Endodermal cell (in vitro differentiated cells): ENCODE data around the gene SPATA2. TPM values are rescaled to one million over a fixed set of nuclear protein-coding genes. Genes with fewer than 3 reads are reported as not detected.
"Not testable (repeated sequence)": the region's sequence is repeated elsewhere in the genome, so short reads cannot be mapped to it uniquely, and the experiment has no call there.

Source experiments
- DNase-seq: peaks from one replicate; pipeline ENCODE4 v3.0.0-alpha.2; 2017
- H3K27ac ChIP-seq: 2 replicates; pipeline ENCODE4 v1.5.1; 2013; ENCODE audit warnings: mild to moderate bottlenecking, low read depth, low read length, moderate library complexity
- H3K27me3 ChIP-seq: 2 replicates; pipeline ENCODE4 v1.6.1; 2013; ENCODE audit warnings: mild to moderate bottlenecking, low read length, moderate library complexity; ENCODE audit not compliant: insufficient read depth, control insufficient read depth, poor library complexity, severe bottlenecking
- H3K36me3 ChIP-seq: 2 replicates; pipeline ENCODE4 v1.7.0; 2013; ENCODE audit warnings: mild to moderate bottlenecking, low read length, moderate library complexity; ENCODE audit not compliant: control insufficient read depth, insufficient read depth
- H3K4me1 ChIP-seq: one replicate; pipeline ENCODE4 v1.7.0; 2013; ENCODE audit warnings: low read length; ENCODE audit not compliant: control insufficient read depth, insufficient read depth
- H3K4me3 ChIP-seq: 2 replicates; pipeline ENCODE4 v1.5.1; 2013; ENCODE audit warnings: mild to moderate bottlenecking, low read length, moderate library complexity
- H3K9ac ChIP-seq: 2 replicates; pipeline ENCODE4 v1.6.1; 2013; ENCODE audit warnings: mild to moderate bottlenecking, low read length, moderate library complexity; ENCODE audit not compliant: poor library complexity, severe bottlenecking; ENCODE audit errors: extremely low read depth
- H3K9me3 ChIP-seq: 2 replicates; pipeline ENCODE4 v1.6.1; 2013; ENCODE audit warnings: mild to moderate bottlenecking, low read length, moderate library complexity; ENCODE audit not compliant: control insufficient read depth
- H3K27ac Mint-ChIP-seq: 2 replicates; pipeline ENCODE4 v1.8.0; 2020; ENCODE audit warnings: mixed read lengths
- H3K27me3 Mint-ChIP-seq: 2 replicates; pipeline ENCODE4 v1.8.0; 2021; ENCODE audit warnings: mild to moderate bottlenecking, mixed read lengths; ENCODE audit not compliant: insufficient read depth
- H3K36me3 Mint-ChIP-seq: 2 replicates; pipeline ENCODE4 v1.8.0; 2020; ENCODE audit warnings: low read depth, mixed read lengths
- H3K4me1 Mint-ChIP-seq: 2 replicates; pipeline ENCODE4 v1.8.0; 2020; ENCODE audit warnings: mixed read lengths
- H3K4me3 Mint-ChIP-seq: 2 replicates; pipeline ENCODE4 v1.8.0; 2020; ENCODE audit warnings: mild to moderate bottlenecking, moderate library complexity, mixed read lengths
- H3K9me3 Mint-ChIP-seq: 2 replicates; pipeline ENCODE4 v1.8.0; 2020; ENCODE audit warnings: mild to moderate bottlenecking, mixed read lengths
- CTCF ChIP-seq: fragments of 200-600 bp; sonication (generic); conservative IDR thresholded peaks from 2 replicates; pipeline ENCODE4 v1.5.0; 2021; ENCODE audit warnings: antibody characterized with exemption, mild to moderate bottlenecking
- WGBS, 2 experiments: methylation state at CpG; one replicate each; pipeline versions ENCODE4 v1.1.5 to v1.1.7; 2013; ENCODE audit warnings: missing lambda C conversion rate in 2 of 2, mixed read lengths in 1 of 2; ENCODE audit not compliant: insufficient coverage in 1 of 2, insufficient read length in 1 of 2; 5-methylcytosine and 5-hydroxymethylcytosine counted together
- total RNA-seq, 2 donors: library from RNA; stranded (reverse); fragmentation: NEBNext Ultra II Directional in 1 of 2; extraction: Animal tissue kit (Norgen Biotek cat#: 25700) in 1 of 2; gene quantifications; 2 replicates in 1 of 2; 3 replicates in 1 of 2; pipeline ENCODE4 v1.2.1, GENCODE V29; 2021

The SPATA2 gene
- total RNA-seq, 2 donors from 2014 or later = 8.6 to 10.4 TPM

GRCh38 chr20:49901588-49901987 lies 13.7 kb downstream of the SPATA2 start:
- no peak for TF ChIP-seq CTCF

GRCh38 chr20:49899541-49900383 lies 15.6 kb downstream of the SPATA2 start:
- Histone ChIP-seq H3K27ac (no peak overlapping the region), H3K9ac (no peak overlapping the region), H3K27me3 (no peaks in the 10 kb centered on the region), H3K4me3 (no peak overlapping the region), H3K9me3 (no peaks in the 10 kb centered on the region), H3K4me1 (no peaks in the 10 kb centered on the region), H3K36me3 (peaks cover 13% of the 10 kb centered on the region)
- Mint-ChIP-seq H3K9me3 (no peaks in the 10 kb centered on the region), H3K27me3 (no peaks in the 10 kb centered on the region), H3K27ac (peak overlapping the region; percentile 16), H3K4me1 (peaks cover 18% of the 10 kb centered on the region), H3K36me3 (peaks cover 11% of the 10 kb centered on the region), H3K4me3 (no peak overlapping the region)
- DNase-seq = no peak
- 85 to 92% methylated on average over 6 to 10 of the region's 10 CpGs for WGBS, 2 experiments
- no peak for TF ChIP-seq CTCF

More at GRCh38 chr20:49901588-49901987, 13.7 kb downstream of the SPATA2 start:
- Mint-ChIP-seq H3K27me3 (no peaks in the 10 kb centered on the region), H3K9me3 (no peaks in the 10 kb centered on the region), H3K27ac (no peak overlapping the region), H3K36me3 (peaks cover 25% of the 10 kb centered on the region), H3K4me1 (peaks cover 12% of the 10 kb centered on the region), H3K4me3 (no peak overlapping the region)
- Histone ChIP-seq H3K27me3 (no peaks in the 10 kb centered on the region), H3K9me3 (no peaks in the 10 kb centered on the region), H3K4me1 (no peaks in the 10 kb centered on the region), H3K4me3 (no peak overlapping the region), H3K9ac (no peak overlapping the region), H3K36me3 (peaks cover 30% of the 10 kb centered on the region), H3K27ac (no peak overlapping the region)
- WGBS, 2 experiments = 95 to 97% methylated on average over 5 of the region's 5 CpGs
- DNase-seq = no peak

DNA sequence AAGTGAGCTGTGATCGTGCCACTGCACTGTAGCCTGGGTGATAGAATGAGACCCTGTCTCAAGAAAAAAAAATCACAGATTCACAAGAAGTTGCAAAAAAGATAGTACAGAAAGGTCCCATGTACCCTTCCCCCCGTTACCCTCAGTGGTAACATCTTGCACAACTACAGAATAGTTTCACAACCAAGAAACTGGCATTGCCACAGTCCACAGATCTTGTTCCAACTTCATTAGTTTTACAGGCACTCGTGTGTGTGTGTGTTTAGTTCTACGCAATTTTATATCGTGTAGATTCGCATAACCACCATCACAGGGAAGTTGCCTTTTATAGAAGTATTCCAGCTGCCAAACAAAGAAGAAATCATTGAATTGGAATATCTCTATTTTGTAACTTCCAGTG lies 19.1 kb downstream of the SPATA2 start:
- WGBS, 2 experiments = 92 to 96% methylated on average over 3 to 6 of the region's 6 CpGs
- H3K9me3 ChIP-seq = no peaks in the 10 kb centered on the region
- no peak overlapping the region for H3K27ac ChIP-seq
- TF ChIP-seq CTCF = no peak
- H3K4me3 Mint-ChIP-seq = no peak overlapping the region
- H3K9me3 Mint-ChIP-seq = no peaks in the 10 kb centered on the region
- H3K27ac Mint-ChIP-seq = no peak overlapping the region
- H3K27me3 Mint-ChIP-seq = no peaks in the 10 kb centered on the region
- no peaks in the 10 kb centered on the region for H3K36me3 Mint-ChIP-seq
- no peak overlapping the region for H3K9ac ChIP-seq
- peaks cover 30% of the 10 kb centered on the region for H3K4me1 Mint-ChIP-seq
- no peaks in the 10 kb centered on the region for H3K36me3 ChIP-seq
- H3K4me1 ChIP-seq = peaks cover 16% of the 10 kb centered on the region
- no peak overlapping the region for H3K4me3 ChIP-seq
- DNase-seq = no peak
- H3K27me3 ChIP-seq = no peaks in the 10 kb centered on the region

DNA sequence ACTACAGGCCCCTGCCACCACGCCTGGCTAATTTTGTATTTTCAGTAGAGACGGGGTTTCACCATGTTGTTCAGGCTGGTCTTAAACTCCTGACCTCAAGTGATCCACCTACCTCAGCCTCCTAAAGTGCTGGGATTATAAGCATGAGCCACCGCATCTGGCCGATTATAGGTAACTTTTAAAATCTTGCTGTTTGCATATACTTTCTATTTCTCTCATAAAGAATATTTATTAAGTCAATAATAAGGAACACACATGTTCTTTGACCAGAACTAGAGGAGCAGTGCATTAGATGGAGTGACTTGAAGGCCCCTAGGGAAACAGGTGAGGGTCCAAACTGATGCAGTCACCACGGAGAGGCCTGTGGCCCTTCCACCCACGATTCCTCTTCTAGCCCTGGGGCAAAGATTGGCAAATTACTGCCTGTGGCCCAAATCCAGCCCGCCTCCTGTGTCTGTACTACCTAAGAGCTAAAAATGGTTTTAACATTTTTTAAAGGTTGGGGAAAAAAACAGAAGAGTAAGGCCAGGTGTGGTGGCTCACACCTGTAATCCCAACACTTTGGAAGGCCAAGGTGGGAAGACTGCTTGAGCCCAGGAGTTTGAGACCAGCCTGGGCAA lies 19.7 kb downstream of the SPATA2 start:
- not testable (repeated sequence) for H3K27ac Mint-ChIP-seq, H3K27me3 ChIP-seq, H3K27me3 Mint-ChIP-seq, H3K4me3 ChIP-seq, H3K9me3 Mint-ChIP-seq, H3K9ac ChIP-seq, H3K27ac ChIP-seq, H3K36me3 ChIP-seq, H3K36me3 Mint-ChIP-seq, H3K4me3 Mint-ChIP-seq, DNase-seq, H3K9me3 ChIP-seq
- H3K4me1 Mint-ChIP-seq = peaks cover 34% of the 10 kb centered on the region
- WGBS, 2 experiments = 95% methylated on average over 3 to 7 of the region's 7 CpGs
- peaks cover 23% of the 10 kb centered on the region for H3K4me1 ChIP-seq
